HT1080 (cell line): ENCODE results near the gene KRTAP10-4. TPM values are rescaled to one million over a fixed set of nuclear protein-coding genes. Genes with fewer than 3 reads are reported as not detected.
"Not testable (repeated sequence)": the region's sequence is repeated elsewhere in the genome, so short reads cannot be mapped to it uniquely, and the experiment has no call there.

Experiments used
- DNase-seq: peaks from one replicate; pipeline ENCODE4 v3.0.0-alpha.2; 2015; ENCODE audit warnings: low read depth
- total RNA-seq: library from RNA; depleted of rRNA; stranded (reverse); fragments of >200 nt; shearing (Covaris generic); gene quantifications from 2 replicates; pipeline ENCODE4 v1.2.3, GENCODE V29; 2014

KRTAP10-4 gene
- total RNA-seq, 1 experiment from 2014 or later, result not detected

DNA sequence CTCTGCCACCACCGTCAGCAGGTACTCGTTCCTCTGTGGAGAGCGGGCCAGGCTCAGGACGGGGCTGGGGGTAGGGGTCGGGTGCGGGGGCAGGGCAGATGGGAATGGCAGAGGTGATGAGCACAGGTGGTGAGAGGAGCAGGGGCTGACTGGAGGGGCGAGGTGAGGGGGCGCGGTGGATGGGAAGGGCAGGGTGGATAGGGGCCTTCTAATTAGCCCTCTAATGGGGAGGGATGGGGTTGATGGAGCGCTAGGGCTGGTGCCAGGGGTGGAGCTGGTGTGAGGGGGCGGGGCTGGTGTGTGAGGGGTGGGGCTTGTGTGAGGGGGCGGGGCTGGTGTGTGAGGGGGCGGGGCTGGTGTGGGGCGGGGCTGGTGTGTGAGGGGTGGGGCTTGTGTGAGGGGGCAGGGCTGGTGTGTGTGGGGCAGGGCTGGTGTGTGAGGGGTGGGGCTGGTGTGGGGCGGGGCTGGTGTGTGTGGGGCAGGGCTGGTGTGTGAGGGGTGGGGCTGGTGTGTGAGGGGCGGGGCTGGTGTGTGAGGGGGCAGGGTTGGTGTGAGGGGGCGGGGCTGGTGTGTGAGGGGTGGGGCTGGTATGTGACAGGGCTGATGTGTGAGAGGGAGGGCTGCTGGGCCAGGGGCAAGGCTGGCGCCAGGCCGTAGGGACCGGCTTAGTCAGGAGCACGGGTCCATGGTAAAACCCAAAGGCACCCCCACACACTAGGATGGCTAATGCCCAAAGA, 39.5 kb upstream of the KRTAP10-4 start:
- DNase-seq, result no peak

GRCh38 chr21:44534688-44535087, 38.8 kb upstream of the KRTAP10-4 start:
- no peak for DNase-seq

DNA sequence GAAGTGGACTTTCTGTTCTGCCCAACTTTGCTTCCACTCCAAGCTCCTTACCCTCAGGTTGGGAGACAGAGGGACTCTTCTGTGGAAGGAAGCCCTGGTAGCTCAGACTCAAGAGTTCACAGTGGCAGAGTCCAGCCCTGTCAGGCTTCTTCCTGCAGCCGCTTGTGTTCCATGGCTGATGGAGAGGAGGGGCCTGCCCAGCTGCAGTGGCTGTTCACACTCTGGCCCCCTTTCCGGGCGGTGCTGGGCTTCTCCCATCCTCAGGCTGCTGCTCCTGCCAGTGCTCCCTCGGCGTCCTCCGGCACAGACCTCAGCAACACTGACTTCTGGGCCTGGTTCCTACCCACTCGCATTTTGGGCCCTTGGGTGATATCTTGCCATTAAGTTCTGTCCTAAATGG, 37.6 kb upstream of the KRTAP10-4 start:
- DNase-seq, result no peak

DNA sequence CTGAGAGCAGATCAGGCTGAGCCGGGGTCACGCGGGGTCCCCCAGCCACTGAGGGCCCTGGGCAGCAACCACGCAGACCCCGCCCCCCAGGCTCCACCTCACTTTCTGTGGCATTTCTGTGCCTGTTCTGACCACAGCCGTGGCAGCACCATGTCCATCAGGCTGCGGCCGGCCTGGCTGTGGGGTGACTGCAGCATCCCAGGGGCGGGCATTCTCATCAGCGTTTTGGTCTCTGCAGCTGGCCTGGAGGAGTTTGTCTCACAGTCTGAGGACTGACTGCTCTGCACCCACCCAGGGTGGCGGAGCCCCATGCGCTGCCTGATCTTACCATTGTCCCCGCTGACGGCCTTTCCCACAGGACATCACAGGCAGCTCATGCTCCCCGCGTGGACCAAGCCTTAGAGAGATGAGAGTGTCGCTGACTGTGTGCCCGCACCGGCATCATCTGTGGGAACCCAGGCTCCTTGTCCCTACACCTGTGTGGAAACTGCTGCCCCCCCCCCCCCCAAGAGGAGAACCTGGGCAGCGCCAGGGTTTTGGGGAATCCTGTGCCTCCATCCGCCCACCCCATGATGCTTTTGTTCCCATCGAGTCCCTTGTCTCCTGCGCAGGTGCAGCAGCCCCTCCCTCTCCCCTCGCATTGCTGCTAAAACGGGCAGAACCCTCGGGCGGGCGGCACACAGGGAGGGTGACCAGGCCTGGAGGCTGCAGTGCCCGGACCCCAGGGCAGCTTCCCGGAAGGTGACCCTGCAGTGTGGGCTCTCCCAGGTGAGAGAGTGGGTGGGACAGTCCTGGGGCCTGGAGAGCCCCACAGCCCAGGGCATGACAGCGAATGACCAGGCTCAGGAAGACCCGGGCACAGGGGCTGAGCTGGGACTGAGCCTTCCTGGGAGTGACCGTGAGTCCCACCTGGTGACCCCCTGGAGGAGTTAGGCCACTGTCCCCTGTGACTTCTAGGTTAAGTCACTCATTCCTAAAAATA, 35.3 kb upstream of the KRTAP10-4 start:
- DNase-seq, result no peak

DNA sequence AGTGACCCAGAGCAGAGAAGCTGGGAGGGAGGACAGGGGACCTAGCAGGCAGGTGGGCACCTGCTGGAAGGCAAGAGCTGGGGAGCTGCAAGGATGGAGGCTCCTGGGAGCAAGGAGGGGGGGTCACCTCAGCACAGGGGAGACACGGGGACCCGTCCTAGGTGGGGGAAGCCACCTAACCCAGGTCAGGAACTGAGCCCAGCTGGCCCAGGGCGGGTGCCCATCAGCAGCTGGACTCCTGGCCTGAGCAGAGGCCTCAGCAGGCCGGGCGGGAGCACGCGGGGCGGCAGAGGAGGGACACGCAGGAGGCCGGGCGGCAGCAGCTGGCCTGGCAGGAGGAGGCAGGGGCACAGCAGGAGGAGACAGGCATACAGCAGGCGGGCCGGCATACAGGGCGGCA, 34.5 kb upstream of the KRTAP10-4 start:
- no peak for DNase-seq

GRCh38 chr21:44539991-44540666, 33.4 kb upstream of the KRTAP10-4 start, which contains the start of gene KRTAP10-1:
Gene KRTAP10-1, minus strand, starts transcription at chr21:44540195. Its CDS starts 45 bp downstream, at chr21:44540150.
- DNase-seq, result no peak

DNA sequence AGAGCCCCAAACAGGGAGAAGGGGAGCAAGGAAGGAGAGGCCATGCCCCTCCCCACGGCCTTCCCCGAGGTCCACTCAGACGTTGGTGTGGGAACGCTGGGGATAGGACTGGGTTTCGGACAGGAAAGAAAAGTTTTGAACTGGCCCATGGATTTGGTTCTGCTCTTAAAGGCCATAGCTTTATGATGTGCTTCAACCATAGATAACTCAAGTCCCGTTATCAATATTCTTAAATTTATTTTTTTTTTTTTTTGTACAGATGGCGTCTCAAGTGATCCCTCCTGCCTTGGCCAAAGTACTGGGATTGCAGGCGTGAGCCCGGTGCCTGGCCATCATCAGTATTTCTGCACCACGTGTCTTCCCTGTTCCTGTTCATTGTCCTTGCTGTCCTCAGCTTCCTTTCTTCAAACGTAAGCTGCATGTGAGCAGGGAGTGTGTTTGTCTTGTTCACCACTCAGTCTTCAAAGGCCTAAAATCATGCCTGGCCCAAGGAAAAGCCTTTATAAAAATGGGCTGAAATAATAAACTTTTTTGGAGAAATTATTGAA, 32.7 kb upstream of the KRTAP10-4 start:
- no peak for DNase-seq

DNA sequence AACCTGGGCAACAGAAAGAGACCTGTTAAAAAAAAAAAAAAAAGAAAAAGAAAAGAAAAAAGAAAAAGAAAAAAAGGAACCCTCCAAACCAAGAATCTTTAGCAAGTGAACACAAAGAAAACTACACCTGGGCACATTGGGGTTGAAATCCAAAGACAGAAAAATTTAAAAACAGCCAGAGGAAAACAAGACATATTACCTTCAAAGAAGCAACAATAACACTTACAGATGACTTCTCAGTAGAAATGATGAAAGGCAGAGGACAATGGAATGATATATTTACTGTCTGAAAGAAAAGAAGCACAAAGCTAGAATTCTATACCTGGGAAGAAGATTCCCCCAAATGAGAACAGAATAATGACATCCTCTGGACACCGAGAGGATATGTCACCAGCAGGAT, 30.8 kb upstream of the KRTAP10-4 start:
- DNase-seq, result no peak

DNA sequence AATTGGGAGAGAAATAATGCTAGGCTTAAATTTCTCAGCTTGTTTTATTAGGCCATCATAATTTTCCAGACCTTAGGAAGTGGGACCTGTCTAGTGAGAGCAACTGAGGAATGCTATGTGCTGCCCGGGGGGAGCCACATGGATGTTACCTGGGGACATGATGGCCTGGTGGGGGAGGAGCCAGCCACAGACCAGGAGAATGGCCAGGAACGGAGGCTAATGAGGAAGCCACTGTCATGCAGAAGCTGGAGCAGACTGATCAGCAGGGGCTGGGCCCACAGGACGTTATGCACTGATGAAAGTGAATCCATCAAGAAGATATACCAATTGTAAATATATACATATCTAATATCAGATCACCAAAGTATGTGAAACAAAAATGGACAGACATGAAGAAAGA, 29.0 kb upstream of the KRTAP10-4 start:
- DNase-seq, result no peak

DNA sequence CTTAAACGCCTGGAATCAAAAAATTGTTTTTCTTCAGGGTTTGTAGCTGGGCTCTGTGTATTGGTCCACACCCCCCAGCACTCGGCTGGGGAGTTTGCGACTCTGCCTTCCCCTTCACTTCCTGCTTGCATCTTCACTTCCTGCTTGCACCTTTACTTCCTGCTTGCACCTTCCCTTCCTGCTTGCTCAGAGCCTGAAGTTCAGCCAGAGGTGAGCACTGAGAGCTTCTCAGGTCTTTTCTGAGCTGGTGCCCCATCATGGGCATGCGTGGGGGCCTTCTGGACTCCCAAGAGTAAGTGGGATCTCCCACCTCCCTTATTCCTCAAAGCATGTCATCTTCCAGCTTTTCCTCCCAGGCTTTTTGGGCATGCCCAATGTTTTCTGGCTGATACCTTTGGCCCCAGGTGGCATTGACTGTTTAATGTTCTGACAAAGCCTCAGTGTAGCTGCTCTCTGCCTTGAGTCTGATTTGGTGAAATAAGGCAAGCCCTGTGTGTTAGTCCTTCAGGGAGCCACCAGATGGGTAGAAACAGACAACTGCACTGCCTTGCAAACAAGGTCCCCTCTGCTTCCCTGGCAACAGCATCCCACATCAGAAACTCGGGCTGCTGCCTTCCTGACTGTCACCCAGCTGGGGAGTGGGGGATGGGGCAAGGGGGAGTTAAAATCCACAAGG, 25.7 kb upstream of the KRTAP10-4 start:
- DNase-seq, result no peak

DNA sequence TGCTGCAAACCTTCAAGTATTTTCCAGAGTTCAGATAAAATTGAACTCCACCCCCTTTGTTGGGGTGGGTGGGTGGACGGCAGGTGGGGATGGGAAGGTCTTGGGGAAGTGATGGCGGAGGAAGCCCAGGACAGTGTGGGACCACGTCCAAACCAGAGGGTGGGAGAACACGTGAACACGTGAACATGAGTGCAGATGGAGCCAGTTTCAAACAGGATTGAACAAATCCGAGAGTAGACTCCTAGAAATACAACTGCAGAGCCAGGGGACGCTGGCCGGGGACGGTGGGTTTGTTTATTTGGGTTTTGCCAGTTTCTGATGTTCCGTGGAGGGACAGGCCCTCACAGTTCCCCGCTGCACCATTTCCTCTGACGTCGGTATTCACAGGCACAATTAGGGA, 25.1 kb upstream of the KRTAP10-4 start:
- DNase-seq, result no peak

DNA sequence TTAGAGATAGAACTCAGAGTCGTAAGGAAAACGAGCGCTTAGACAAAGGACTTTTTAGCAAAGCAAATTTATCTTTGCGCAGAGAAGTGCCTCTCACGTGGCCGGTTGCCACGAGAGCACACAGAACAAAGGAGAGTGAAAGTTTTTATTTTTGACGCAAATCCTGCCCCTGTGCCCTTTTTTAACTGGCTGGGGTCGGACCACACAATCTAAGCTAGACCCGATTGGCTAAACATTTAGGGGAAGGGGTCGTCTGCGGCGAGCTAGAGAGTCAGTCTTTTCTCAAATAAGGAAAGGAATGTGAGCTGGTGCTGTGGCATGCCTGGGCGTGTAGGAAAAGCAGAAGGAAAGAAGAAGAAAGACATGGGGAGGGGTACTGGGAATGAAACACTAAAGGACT, 24.6 kb upstream of the KRTAP10-4 start:
- no peak for DNase-seq

- DNase-seq, result no peak
Observed at GRCh38 chr21:44549525-44550211, 23.9 kb upstream of the KRTAP10-4 start.

- not testable (repeated sequence) for DNase-seq
Observed at GRCh38 chr21:44550285-44550684, 23.2 kb upstream of the KRTAP10-4 start.

- DNase-seq, result peak; percentile 49
Observed at GRCh38 chr21:44550807-44551206, 22.7 kb upstream of the KRTAP10-4 start.

GRCh38 chr21:44551340-44551961, 22.1 kb upstream of the KRTAP10-4 start, which contains the start of gene KRTAP10-2:
Gene KRTAP10-2, minus strand, starts transcription at chr21:44551505. Its CDS starts 47 bp downstream, at chr21:44551458.
- DNase-seq, result no peak

DNA sequence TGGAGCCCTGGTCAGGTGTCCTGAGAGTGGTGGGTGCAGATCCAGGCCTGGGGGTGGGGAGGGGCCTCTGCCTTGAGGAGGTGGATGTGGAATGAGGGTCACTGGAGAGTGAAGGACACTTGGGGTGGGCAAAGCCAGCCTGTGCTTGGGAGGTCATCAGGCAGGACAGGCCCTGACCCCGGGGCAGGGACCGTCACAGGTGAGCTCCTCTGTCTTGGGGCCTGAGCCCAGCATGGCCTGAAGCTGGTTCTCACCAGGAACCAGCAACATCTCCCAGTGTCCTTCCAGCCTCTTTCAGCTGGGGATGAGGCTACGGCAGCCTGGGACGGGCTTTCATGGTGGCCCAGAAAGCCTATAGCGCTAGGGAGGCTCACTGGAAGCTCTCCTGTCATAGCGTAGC, 21.4 kb upstream of the KRTAP10-4 start:
- DNase-seq, result no peak

- DNase-seq, result no peak
Observed at GRCh38 chr21:44552681-44553080, 20.8 kb upstream of the KRTAP10-4 start.

DNA sequence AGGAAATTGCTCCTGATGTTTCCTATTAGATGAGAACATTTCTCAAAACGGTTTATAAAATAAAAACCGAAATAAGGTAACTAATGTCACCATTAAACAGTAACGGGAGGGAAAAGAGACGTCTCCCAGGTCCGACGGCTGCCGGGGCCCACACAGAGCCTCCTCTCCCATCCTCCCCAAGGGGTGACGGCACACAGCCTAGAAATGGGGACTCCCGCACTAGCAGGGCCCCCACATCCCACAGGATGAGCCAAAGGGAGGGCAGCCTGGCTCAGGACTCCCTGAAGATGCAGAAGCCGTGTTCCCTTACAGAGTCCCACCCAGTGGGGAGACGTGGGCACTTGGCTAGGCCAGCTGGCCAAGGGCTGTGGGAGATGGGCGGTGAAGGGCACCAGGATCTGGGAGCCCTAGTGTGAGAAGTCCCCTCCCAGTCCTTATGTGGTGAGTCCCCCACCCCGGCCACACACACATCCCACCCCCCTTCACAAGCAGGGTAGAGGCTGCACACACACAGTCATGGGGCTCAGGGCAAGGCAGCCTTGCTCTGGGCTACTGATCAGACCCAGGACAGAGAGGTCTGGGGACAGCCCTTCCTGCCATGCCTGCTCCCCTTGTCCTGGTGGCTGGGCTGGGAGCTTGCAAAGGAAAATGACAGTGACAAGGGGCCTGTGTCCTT, 18.2 kb upstream of the KRTAP10-4 start:
- DNase-seq, result no peak
